ENCODE results near the gene MICU1. TPM values are rescaled to one million over a fixed set of nuclear protein-coding genes. Genes with fewer than 3 reads are reported as not detected.

MICU1 gene
- total and polyA plus RNA-seq, 2 of the 13 experiments (the other 11 are each of a cell fraction or from before 2014, with no cell fraction given), result 32.5 to 56.1 TPM

- no peak for TF ChIP-seq KIAA2018 (CRISPR knock-in tag; IDR thresholded peaks at IDR 0.05; ENCODE audit: borderline replicate concordance)
These were observed 75.6 kb downstream of the MICU1 start (continued) for GRCh38 chr10:72550239-72550638.

- H3K79me2 ChIP-seq (ENCODE audit: insufficient read depth, low read length), result no peaks in the 10 kb centered on the region
- no peak overlapping the region for H3K4me3 ChIP-seq (replicated peaks in 1 of 3; ENCODE audit: insufficient read depth in 1 of 3, low read depth in 2 of 3, low read length in 3 of 3)
- peaks cover 56% of the 10 kb centered on the region for H3K4me1 ChIP-seq (ENCODE audit: insufficient read depth, low read length)
- ChIA-PET CTCF (ENCODE audit: low intra/inter-chr PET ratio, low total read pairs) (no interaction called here), POLR2A (no interaction called here)
- FAIRE-seq (no peak), ATAC-seq (no peak), DNase-seq (ENCODE audit: low spot score) (no peak)
- BruUV-seq (replicated peaks), result no TSS peak
- H3K4me2 ChIP-seq (ENCODE audit: low read depth, low read length), result no peak overlapping the region
- peaks cover 7 to 15% of the 10 kb centered on the region in 2 experiments; a peak in 4 of 5 replicates for H3K36me3 ChIP-seq (replicated peaks in 1 of 2; ENCODE audit: control insufficient read depth in 1 of 2, insufficient read depth in 2 of 2, low read length in 2 of 2)
- H3K27me3 ChIP-seq (ENCODE audit: control insufficient read depth in 1 of 2, insufficient read depth in 2 of 2, low read length in 2 of 2), result no peaks in the 10 kb centered on the region
- H4K20me1 ChIP-seq (ENCODE audit: insufficient read depth, low read length), result no peaks in the 10 kb centered on the region
- no peak overlapping the region for H3K27ac ChIP-seq (ENCODE audit: extremely low read length, insufficient read depth, low read length)
- in situ Hi-C loops (cut with HindIII; ENCODE audit: extremely low pct_ligation_motif_present, low pct_unique_long_range_greater_than_20kb), result no loop called here
- peaks cover 8% of the 10 kb centered on the region for H3K9me3 ChIP-seq (ENCODE audit: low read length)
- H3K9ac ChIP-seq (ENCODE audit: insufficient read depth, low read depth, low read length), result no peak overlapping the region
- 78% methylated on average over 1 of the region's 1 CpG for WGBS (ENCODE audit: low lambda C conversion rate)
- no peak overlapping the region for H2AFZ ChIP-seq (ENCODE audit: low read length)
- TF ChIP-seq CBFB (CRISPR knock-in tag; IDR thresholded peaks at IDR 0.05), result no peak
- TF ChIP-seq NFKBIZ (CRISPR knock-in tag; IDR thresholded peaks at IDR 0.05), result no peak
- TF ChIP-seq NR0B2 (CRISPR knock-in tag; IDR thresholded peaks at IDR 0.05), result no peak
- TF ChIP-seq SUZ12 (IDR thresholded peaks at IDR 0.05; ENCODE audit: low read depth, low read length), result no peak
- no peak for TF ChIP-seq ZNF598 (CRISPR knock-in tag; IDR thresholded peaks at IDR 0.05; ENCODE audit: borderline replicate concordance)
- intact Hi-C loops (cut with micrococcal nuclease; ENCODE audit: unreplicated experiment), result loop anchor here (10.0 kb wide), 1 partner anchor 289 kb away; no protein-coding TSS in a partner anchor
These were observed 80.3 kb downstream of the MICU1 start for GRCh38 chr10:72545546-72545945.

All from HepG2 (cell line).